PFSK-1 (cell line): ENCODE measurements around the gene KRT80.

Experiments used
- FOXP2 ChIP-seq: optimal IDR thresholded peaks from 2 replicates; pipeline ENCODE3; 2011; ENCODE audit warnings: borderline replicate concordance, control low read depth, inconsistent platforms; ENCODE audit not compliant: insufficient read depth; ENCODE audit errors: extremely low read length, extremely low read depth
- POLR2AphosphoS5 ChIP-seq: IDR thresholded peaks from 2 replicates; pipeline ENCODE4 v1.6.1; 2012; ENCODE audit warnings: low read depth, mild to moderate bottlenecking, control low read depth, low read length, moderate library complexity
- REST ChIP-seq, 2 experiments: IDR thresholded peaks; 2 replicates each; pipeline versions ENCODE4 v1.6.1 to v1.8.0; 2011 to 2012; ENCODE audit warnings: low read depth in 2 of 2, low read length in 2 of 2, control low read depth in 1 of 2, inconsistent platforms in 1 of 2, mild to moderate bottlenecking in 1 of 2, moderate library complexity in 1 of 2; ENCODE audit not compliant: insufficient read depth in 1 of 2
- SIN3A ChIP-seq: IDR thresholded peaks from 2 replicates; pipeline ENCODE4 v1.6.1; 2012; ENCODE audit warnings: mild to moderate bottlenecking, low read length, moderate library complexity, borderline replicate concordance; ENCODE audit not compliant: insufficient read depth
- TAF1 ChIP-seq: IDR thresholded peaks from 2 replicates; pipeline ENCODE4 v1.6.1; 2012; ENCODE audit warnings: low read length, control low read depth, borderline replicate concordance; ENCODE audit not compliant: insufficient read depth

Gene KRT80

GRCh38 chr12:52178443-52178842, 13.4 kb downstream of the KRT80 start:
- TF ChIP-seq FOXP2 (no peak), REST (IDR thresholded peaks at IDR 0.05; ENCODE audit: insufficient read depth in 1 of 2, low read depth in 2 of 2, low read length in 2 of 2) (no peak), POLR2AphosphoS5 (no peak), TAF1 (no peak), SIN3A (no peak)

- no peak for TF ChIP-seq TAF1
- no peak for TF ChIP-seq REST (IDR thresholded peaks at IDR 0.05; ENCODE audit: insufficient read depth in 1 of 2, low read depth in 2 of 2, low read length in 2 of 2)
- TF ChIP-seq FOXP2 = no peak
- TF ChIP-seq POLR2AphosphoS5 = no peak
- TF ChIP-seq SIN3A = no peak
Observed at GRCh38 chr12:52175371-52176350, 16.2 kb downstream of the KRT80 start.

- no peak for TF ChIP-seq TAF1
- no peak for TF ChIP-seq REST (IDR thresholded peaks at IDR 0.05; ENCODE audit: insufficient read depth in 1 of 2, low read depth in 2 of 2, low read length in 2 of 2)
- TF ChIP-seq SIN3A = no peak
- TF ChIP-seq FOXP2 = no peak
- no peak for TF ChIP-seq POLR2AphosphoS5
Observed at GRCh38 chr12:52173526-52173925, 18.3 kb downstream of the KRT80 start.

- no peak for TF ChIP-seq FOXP2
Observed at GRCh38 chr12:52172956-52173355, 18.9 kb downstream of the KRT80 start.

- TF ChIP-seq SIN3A (no peak), POLR2AphosphoS5 (no peak)
Observed at GRCh38 chr12:52171950-52172512, 19.8 kb downstream of the KRT80 start.

GRCh38 chr12:52170827-52171226, 21.0 kb downstream of the KRT80 start:
- TF ChIP-seq POLR2AphosphoS5 (no peak), FOXP2 (no peak), SIN3A (no peak)

GRCh38 chr12:52169886-52170285, 21.9 kb downstream of the KRT80 start:
- no peak for TF ChIP-seq REST (IDR thresholded peaks at IDR 0.05; ENCODE audit: insufficient read depth in 1 of 2, low read depth in 2 of 2, low read length in 2 of 2)
- TF ChIP-seq SIN3A = no peak
- TF ChIP-seq POLR2AphosphoS5 = no peak
- no peak for TF ChIP-seq FOXP2
- TF ChIP-seq TAF1 = no peak
